ENCODE measurements around the gene TTC12.

The TTC12 gene

DNA sequence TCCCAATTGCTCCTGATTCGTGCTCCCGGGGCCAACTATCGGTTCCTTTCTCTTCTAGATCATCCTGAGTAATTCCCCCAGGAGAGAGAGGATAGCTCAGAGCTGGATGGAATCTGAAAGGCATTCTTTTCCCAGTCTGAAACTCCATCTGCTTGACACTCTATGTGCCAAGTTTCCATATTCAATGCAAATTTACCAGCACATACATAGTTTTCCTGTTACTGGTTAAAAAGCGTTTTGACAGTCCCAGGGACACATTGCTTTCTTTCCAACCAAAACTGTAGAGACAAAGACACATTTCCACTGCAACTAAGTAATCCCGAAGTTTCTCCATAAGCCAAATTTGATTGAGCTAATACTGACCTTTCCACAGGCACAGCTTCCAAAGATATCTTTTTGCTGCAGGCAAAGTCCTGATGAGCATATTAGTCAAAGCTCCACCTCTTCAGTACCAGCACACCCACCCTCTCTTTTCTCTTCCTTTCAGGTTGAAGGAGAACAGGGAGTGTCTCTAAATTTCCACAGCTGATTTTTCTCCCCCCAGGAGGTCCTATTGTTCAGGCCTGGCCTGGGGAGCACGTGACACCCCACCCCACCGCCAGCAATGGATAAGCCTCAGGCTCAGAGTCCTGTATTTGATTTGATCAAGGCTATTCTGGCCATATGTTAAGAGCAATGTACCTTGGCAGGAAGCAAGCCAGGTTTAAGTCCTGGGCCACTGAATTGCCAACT, 63.5 kb downstream of the TTC12 start:
- peak; percentile 24 for DNase-seq

DNA sequence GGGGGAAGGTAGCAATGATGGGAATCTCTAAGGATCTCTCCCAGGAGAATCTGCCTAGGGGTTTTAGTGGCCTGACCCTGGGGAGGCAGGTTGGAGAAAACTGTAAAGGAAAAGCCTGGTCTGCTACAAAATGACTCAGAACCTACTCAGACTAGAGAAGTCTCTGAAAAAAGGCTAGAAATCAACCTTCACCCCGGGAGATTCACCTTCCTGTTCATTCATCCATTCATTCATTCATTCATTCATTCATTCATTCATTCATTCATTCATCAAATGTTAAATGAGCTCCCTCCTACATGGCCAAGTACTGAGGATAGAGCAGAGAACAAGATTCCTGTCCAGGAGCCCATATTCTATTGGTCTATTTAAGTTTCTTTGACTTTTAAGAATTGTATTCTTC, 64.3 kb downstream of the TTC12 start:
- no peak for DNase-seq

DNA sequence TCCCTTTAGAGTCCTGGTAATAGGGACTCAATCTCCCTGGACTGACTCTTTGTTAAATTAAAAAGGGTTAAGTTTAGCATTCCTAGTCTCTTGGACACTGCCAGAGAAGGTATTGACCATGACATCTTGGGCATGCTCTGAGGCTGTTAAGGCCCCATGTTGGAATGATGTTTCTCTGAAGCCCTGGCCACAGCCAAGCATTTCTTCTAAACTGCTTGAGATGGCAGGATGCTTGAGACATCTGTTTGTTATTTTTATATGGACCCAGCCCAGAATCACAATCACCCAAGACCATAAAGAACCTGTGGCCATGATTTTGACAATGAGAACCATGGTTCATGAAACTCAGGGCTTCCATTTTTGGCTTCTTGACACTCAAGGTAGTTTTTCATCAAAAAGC, 67.7 kb downstream of the TTC12 start:
- DNase-seq: no peak

DNA sequence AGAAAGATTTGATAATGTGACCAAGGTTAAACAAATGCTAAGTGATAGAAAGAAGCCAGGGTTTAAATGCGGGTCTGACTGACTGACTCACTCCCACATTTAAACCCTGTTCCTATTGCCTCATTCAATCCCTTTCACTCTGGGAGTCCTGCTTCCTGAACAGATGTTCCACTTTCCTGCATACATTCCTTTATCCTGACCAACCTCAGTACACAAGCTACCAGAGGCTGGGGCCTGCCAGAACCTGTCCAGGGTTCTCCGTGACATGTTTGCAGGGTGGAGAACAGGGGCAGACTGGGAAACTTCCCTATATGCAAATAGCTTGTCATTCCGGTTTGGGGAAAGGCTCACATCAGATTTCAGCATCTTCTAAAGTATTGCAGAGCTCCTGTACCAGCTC, 70.2 kb downstream of the TTC12 start:
- no peak for DNase-seq

DNA sequence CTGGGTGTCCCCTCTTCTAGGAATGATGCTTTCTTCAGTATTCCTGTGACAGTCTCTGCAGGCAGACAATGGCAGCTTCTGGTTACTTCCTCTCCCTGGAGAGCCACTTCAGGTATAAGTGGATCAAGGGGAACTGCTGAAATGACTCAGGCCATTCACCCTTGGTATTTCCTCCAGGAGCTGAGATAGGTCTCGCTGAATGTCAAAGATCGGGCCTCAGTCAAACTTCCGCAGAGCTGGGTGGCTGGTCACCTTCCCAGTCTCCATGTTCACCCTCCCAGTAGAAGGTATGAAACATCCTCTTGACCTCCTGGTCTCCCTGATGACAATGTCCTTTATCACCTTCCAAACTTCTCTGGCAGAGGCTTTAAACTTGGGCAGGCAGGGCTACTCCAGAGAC, 71.4 kb downstream of the TTC12 start:
- no peak for DNase-seq

DNA sequence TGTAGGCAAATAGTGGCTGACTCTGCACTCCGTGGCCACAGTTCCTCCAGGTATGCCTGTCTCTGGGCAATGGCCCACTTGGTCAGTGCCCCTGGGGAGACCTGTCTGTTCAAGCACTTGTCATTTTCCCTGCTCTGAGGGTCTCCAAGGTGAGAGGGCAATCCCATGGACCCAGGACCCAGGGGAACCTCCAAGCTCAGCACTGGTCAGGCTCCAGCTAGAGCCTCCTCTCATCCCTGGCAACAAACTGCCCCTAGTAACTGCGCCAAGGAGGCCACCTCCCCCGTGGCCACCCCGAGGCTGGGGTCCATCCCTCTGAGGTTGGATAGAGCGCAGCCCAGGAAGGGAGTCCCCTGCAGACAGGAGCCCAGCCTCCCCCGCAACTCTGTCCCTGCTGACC, 72.5 kb downstream of the TTC12 start:
- DNase-seq: no peak

DNA sequence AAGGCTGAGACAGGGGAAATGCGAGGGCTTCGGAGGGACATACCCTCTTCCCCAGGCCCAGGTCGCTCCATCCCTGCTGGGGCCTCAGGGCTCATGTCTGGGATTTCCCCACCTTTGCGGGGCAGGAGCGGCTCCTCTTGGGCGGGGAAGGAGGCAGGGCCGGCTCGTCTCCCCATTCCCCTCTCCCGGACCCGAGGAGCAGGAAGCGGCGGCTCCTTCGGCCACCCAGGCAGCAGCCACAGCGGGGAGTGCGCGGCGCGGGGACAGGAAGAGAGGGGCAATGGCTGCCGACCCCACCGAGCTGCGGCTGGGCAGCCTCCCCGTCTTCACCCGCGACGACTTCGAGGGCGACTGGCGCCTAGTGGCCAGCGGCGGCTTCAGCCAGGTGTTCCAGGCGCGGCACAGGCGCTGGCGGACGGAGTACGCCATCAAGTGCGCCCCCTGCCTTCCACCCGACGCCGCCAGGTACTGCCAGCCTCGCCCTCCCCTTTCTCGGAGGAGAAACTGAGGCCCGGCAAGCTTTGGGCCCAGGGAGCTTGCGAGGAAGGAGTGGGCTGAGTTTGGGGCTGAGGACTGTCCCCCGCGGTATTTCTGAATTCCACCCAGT, 73.3 kb downstream of the TTC12 start, which contains the start of gene ANKK1:
ANKK1 (plus strand) TSS at position 175 of the 607 bp plus-strand sequence; CDS start at position 281, 106 bp downstream.
- no peak for DNase-seq

DNA sequence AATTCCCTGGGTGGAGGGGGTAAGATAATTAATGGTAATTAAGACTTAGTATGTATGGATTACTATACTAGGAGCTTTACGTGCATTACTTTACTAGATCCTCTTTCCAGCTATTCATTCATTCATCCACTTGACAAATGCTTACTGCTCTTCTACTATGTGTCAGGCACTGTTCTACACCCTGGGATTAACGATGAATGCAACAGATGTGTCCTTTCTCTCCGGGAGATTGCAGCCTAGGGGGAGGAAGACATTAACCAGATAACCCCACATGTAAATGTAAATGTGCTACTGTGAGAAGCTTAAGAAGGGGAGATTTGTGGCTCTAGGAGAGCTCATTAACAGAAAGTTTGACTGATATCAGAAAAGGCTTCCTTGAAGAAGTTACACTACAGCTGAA, 74.9 kb downstream of the TTC12 start:
- DNase-seq: no peak

DNA sequence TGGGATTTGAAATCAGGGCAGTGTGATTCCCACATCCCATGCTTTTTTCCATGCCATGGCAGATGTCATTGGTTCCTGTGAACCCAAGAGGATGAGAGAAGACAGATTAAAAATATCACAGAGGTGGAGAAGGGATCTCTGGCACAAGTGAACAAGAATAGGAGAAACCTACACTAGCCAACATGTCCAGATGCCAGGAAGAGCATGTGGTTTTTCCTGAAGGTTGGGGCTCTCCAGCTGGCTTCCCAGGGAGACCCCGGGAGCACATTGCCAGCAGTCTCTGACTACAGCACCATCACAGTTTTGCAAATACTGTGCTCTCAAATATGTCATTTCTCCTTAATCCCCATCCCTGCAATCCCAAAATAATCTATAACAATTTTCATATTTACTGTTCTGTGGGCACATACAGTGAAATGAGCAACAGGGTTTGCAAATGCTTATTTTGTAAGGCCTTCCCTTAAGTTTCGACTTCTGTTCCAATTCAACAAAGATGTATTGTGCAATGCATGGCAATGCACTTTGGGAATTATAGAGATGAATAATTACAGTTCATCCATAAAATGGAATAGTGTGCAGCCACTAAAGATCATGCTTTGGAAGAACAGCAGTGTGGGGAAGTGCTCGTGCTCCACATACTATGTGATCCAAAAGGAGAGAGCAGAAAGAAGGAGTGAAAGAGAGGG, 78.0 kb downstream of the TTC12 start:
- no peak for DNase-seq

DNA sequence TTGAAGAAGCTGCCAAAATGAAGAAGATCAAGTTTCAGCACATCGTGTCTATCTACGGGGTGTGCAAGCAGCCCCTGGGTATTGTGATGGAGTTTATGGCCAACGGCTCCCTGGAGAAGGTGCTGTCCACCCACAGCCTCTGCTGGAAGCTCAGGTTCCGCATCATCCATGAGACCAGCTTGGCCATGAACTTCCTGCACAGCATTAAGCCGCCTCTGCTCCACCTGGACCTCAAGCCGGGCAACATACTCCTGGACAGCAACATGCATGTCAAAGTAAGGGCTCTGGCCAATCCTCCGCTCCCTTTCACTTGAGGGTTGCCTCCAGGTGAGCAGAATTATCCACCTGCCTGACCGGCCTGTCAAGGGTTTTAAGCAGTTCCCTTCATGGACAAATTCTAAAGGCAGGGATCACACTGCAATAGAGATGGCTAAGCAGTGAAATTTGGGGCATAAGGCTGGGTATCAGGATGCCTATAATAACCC, 79.2 kb downstream of the TTC12 start:
- no peak for DNase-seq

DNA sequence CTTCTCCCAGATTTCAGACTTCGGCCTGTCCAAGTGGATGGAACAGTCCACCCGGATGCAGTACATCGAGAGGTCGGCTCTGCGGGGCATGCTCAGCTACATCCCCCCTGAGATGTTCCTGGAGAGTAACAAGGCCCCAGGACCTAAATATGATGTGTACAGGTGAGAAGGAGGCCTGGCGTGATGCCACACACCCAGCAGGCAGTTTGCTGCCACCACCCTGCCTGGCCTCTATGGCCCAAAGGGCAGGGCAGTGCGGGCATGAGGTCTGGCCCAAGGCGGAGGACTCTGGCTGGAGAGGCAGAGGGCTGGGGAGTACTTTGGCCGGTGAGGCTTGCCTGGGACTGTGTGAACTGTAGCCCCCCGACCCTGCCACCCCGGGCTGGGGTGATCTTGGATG, 80.5 kb downstream of the TTC12 start:
- DNase-seq: no peak

DNA sequence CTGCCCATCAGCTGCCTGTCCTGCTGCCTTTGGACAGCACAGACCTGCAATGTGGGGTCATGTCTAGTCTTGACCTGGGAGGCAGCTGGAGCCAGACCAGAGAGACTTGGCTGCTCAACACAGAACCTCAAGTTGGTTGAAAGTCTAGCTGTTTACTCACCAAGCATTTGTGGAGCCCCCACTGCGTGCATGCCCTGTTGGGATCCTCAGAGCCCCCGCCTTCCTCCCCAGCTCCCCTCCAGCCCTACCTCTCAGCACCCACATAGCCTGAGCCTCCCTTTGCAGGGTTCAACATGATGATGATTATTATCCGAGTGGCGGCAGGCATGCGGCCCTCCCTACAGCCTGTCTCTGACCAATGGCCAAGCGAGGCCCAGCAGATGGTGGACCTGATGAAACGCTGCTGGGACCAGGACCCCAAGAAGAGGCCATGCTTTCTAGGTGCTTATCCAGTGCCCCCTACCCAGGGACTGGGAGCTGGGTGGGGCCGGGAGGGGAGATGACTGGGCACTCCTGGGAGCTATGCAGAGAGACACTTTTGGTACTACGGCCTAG, 81.5 kb downstream of the TTC12 start:
- no peak for DNase-seq

DNA sequence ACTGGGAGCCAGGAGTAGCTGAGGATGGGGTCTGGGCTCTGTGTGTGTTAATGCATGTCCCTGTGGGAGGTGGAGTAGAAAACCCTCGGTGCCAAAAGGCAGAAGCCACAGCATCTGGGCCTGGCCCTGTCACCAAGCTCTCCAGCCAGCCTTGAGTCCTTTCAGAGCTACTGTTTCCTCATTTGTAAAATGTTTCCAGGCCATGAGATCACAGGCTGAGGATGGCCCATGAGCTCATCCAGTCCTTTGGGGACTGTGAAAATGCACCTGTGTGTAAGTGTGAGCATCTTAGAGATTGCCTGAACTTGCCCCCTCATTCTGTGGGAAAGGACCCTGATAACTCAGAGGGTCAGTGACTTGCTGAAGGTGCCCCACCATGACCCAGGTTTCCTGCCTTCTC, 82.3 kb downstream of the TTC12 start:
- no peak for DNase-seq

DNA sequence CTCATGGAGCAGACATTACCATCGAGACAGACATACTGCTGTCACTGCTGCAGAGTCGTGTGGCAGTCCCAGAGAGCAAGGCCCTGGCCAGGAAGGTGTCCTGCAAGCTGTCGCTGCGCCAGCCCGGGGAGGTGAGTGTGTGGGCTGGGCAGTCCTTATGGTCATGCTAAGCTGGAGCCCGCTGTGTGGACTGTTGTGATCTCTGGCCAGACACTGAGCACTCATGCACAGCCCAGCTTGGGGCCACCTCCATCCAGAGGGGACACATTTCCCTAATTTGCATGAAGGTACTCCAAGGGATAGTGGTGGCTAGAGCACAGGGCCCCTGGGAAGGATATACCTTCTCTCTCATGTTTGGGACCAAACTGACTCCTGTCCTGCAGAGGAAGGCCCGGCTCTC, 82.8 kb downstream of the TTC12 start:
- DNase-seq: no peak

DNA sequence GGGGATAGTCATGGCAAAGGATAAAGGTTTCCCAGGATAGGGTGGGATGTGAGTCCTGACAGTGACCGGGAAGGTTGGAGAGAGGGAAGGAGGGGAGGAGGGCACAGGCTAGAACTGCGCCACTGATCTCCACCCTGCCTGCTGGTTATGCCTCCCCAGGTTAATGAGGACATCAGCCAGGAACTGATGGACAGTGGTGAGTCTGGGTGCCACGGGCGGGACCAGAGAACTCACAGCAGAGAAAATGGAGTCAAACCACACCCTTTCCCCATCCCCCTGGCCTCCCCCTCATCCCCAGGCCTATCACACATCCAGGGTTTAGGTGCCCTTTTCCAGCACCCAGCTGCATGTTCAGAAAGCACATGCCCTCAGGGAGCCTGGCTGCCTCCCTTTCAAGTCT, 83.4 kb downstream of the TTC12 start:
- no peak for DNase-seq

DNA sequence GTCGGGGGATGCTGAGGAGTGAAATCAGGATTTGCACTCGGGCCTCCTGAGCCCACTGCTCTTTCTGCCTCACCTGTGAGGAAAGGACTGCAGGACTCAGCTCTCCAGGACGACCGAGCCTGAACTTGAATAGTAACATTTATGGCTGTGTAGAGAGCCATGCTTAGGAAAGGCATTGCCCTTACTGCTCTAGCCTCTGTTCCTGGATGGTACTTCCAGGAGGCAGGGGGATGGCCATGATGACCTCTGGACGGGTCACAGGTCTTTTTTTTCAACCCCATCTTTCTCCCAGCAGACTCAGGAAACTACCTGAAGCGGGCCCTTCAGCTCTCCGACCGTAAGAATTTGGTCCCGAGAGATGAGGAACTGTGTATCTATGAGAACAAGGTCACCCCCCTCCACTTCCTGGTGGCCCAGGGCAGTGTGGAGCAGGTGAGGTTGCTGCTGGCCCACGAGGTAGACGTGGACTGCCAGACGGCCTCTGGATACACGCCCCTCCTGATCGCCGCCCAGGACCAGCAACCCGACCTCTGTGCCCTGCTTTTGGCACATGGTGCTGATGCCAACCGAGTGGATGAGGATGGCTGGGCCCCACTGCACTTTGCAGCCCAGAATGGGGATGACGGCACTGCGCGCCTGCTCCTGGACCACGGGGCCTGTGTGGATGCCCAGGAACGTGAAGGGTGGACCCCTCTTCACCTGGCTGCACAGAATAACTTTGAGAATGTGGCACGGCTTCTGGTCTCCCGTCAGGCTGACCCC, 84.5 kb downstream of the TTC12 start:
- DNase-seq: no peak

DNA sequence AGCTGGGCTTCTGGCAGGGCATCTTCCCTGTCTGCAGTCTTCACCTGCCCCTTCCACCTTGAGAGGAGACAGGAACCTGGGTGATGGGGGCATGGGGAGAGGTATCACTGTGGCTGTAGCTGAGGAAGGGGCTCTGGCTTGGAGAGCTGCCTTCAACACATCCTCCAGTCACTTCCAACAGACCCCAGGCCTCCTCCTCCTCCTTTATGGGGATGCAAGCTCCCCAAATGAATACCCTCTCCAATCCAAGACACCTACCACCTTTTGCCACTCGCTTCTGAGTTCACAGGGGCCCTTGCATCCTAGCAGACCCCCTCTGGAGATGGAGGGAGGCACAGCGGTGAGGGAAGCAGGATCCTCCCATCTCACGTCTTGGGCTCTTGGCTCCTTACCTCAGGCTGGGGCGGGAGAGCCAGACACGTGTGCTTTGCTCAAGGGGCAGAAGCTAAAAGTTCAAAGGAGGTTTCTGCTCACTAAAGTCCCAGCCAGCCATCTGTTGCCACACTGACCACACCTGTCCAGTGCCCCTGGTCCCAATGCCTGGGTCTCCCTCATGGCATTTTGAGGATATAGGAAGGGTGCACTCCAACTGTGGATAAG, 86.3 kb downstream of the TTC12 start:
- no peak for DNase-seq

DNA sequence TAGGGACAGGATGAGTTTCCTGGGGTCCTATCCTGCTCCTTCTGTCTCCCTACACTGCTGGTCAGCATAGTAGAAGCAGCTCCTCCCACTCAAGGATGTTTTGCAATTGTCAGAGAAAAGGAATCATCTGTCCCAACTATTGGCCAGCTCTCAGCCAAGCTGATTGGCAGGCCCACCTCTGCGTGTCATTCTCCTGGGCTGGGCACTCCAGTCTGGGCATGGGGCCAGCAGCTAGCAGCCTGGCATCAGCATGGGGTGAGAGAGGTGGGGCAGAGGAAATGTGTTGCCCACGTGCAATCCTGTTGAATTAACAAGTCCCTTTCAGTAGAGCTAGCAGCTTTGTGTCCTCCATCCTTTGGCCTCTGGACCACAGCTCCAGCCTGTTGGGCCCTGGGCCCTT, 87.3 kb downstream of the TTC12 start:
- peak; percentile 31 for DNase-seq

DNA sequence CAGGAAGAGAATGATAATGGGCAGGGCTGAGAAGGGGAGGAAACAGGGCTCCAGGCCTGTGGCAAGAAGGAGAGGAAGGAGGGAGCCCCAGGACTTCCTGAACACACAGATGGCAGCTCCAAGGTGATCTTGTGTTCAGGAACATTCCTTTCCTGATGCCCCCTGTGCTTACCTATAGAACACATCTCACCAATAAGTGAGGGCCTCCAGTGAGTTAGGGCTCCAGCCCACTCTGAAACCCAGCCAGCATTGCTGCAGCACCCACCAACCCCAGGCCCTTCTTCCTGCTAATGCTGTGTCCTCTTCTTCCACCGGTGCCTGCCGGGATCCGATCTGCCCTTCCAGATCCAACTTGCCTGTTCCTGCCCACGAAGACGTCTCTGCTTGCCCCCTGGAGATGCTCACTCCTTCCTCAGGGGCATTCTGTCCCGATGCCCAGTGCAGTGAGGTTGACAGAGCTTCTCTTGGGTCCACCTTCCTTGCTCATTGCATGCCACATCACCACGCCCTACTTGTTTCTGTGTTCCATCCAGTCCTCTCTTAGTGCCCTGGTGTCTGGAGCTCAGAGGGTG, 90.6 kb downstream of the TTC12 start:
- DNase-seq: no peak

DNA sequence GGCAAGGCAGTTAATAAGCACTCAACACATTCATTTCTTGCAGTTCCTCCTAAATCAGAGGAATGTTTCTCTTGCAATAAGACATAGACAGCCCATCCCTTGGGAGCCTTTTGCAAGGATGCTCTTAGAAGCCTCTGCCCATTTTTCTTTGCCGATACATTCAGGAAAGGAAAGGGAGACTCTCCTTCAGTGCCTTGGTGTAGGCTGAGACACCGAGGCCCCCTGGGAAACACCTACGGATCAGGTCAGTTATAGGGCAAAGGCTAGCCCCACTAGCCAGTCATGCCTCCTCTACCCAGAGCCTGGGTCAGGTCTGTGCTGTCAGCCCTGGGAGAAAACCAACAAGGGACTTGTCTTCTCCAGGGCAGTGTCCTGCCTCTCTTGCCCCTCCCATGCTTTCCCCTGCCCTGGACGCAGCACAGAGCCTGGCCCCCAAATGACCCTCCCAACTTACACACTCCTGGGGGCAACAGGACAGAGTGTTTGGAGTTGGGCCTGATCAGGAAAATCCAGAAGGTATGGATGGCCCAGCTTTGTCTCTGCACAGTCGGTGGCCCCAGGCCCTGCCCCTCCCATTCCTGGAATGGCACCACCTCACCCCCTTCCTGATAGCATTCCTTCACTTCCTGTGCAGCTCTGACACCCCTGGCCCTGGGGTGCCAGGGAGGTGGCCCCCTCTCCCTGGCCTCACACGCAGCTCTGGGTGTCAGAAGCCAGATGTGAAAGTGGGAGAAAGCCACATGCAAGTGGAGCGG, 91.5 kb downstream of the TTC12 start:
- DNase-seq: no peak

DNA sequence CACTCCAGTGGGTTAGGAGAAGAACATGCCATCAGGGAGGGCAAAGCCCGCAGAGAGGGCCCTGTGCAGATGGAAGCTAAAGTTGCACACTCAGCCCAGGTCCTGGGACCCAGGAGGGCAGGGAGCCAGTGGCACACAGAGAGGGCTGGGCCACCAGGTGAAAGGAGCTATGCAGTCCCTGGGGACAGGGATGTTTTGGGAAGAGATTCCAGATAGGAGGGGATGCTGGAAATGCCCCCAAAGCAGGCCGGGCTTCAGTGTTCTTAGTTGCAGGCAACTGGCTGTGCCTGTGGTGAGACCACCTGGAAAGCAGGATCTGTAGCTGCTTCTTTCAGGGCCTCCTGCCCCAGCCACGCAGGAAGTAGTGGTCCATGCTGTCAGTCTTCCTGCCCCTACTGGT, 92.8 kb downstream of the TTC12 start:
- no peak for DNase-seq

DNA sequence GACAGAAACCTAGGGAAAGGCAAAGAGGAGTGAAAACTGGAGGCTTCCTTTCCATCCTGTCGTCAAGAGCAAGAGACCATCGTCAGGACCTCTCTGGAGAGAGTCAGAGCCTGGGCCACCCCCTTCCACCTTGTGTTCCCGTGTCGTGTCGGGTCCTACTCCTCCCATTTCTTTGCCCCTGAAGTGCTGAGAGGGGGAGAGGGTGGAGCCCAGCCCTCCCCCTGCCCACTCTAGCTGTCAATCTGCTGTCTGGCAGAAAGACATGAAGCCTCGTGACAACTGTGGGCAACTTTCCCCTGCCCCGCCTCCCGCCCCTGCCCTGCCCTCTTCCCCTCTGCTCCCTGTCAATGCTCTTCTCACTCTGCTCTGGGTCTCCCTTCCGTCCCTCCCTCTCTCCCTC, 93.8 kb downstream of the TTC12 start:
- no peak for DNase-seq
